Hepatocyte (in vitro differentiated cells): ENCODE measurements around the gene CRYBA1. TPM values are rescaled to one million over a fixed set of nuclear protein-coding genes. Genes with fewer than 3 reads are reported as not detected.

ENCODE experiments used
- DNase-seq: peaks from one replicate; pipeline ENCODE4 v3.0.0-alpha.2; 2016; ENCODE audit warnings: low spot score
- H2AFZ ChIP-seq: fragments of 200-600 bp; sonication (generic); 2 replicates; pipeline ENCODE4 v1.6.0; 2016; ENCODE audit warnings: antibody characterized with exemption, mild to moderate bottlenecking
- H3K27ac ChIP-seq: fragments of 200-600 bp; sonication (generic); 2 replicates; pipeline ENCODE4 v1.5.1; 2016; ENCODE audit warnings: mild to moderate bottlenecking
- H3K27me3 ChIP-seq: fragments of 200-600 bp; sonication (generic); 2 replicates; pipeline ENCODE4 v1.6.1; 2016
- H3K36me3 ChIP-seq: fragments of 200-600 bp; sonication (generic); replicated peaks from 2 replicates; pipeline ENCODE4 v1.5.1; 2016; ENCODE audit warnings: low read depth; ENCODE audit not compliant: insufficient read depth
- H3K4me1 ChIP-seq: fragments of 200-600 bp; sonication (generic); 2 replicates; pipeline ENCODE4 v1.5.1; 2016; ENCODE audit warnings: mild to moderate bottlenecking, moderate library complexity; ENCODE audit not compliant: insufficient read depth
- H3K4me2 ChIP-seq: fragments of 200-600 bp; sonication (generic); 2 replicates; pipeline ENCODE4 v1.6.0; 2016
- H3K4me3 ChIP-seq: fragments of 200-600 bp; sonication (generic); 2 replicates; pipeline ENCODE4 v1.5.1; 2016; ENCODE audit warnings: mild to moderate bottlenecking
- H3K79me2 ChIP-seq: fragments of 200-600 bp; sonication (generic); 2 replicates; pipeline ENCODE4 v1.6.0; 2017; ENCODE audit warnings: mild to moderate bottlenecking
- H3K9me2 ChIP-seq: fragments of 200-600 bp; sonication (generic); replicated peaks from 2 replicates; pipeline ENCODE4 v1.6.0; 2017; ENCODE audit warnings: mild to moderate bottlenecking; ENCODE audit not compliant: insufficient read depth
- H3K9me3 ChIP-seq: fragments of 200-600 bp; sonication (generic); 2 replicates; pipeline ENCODE4 v1.5.1; 2016; ENCODE audit warnings: low read depth, mild to moderate bottlenecking
- H4K20me1 ChIP-seq: fragments of 200-600 bp; sonication (generic); 2 replicates; pipeline ENCODE4 v1.6.0; 2016; ENCODE audit warnings: mild to moderate bottlenecking; ENCODE audit not compliant: insufficient read depth, poor library complexity, severe bottlenecking
- CTCF ChIP-seq: fragments of 200-600 bp; sonication (generic); IDR thresholded peaks from 2 replicates; pipeline ENCODE4 v1.5.1; 2016; ENCODE audit warnings: antibody characterized with exemption, mild to moderate bottlenecking; ENCODE audit not compliant: poor library complexity
- EZH2 ChIP-seq: fragments of 200-600 bp; sonication (generic); IDR thresholded peaks from 2 replicates; pipeline ENCODE4 v1.6.1; 2016; ENCODE audit warnings: antibody characterized with exemption, mild to moderate bottlenecking, borderline replicate concordance
- EZH2phosphoT487 ChIP-seq: fragments of 200-600 bp; sonication (generic); IDR thresholded peaks from one replicate; pipeline ENCODE4 v1.6.1; 2018; ENCODE audit warnings: antibody characterized with exemption, mild to moderate bottlenecking, low read depth, moderate library complexity; ENCODE audit not compliant: unreplicated experiment, severe bottlenecking
- WGBS: methylation state at CpG from one replicate; pipeline ENCODE4 v1.1.6; 2016; ENCODE audit warnings: low lambda C conversion rate; ENCODE audit errors: missing lambda C conversion rate; 5-methylcytosine and 5-hydroxymethylcytosine counted together
- polyA plus RNA-seq: library from polyadenylated mRNA; unstranded; fragments of >200 nt; fragmentation: Nextera tagmentation; extraction: Ambion mirVana; gene quantifications from 2 replicates; pipeline ENCODE4 v1.2.1, GENCODE V29; 2016
- total RNA-seq: library from RNA; depleted of rRNA; stranded (reverse); fragments of >200 nt; gene quantifications from 2 replicates; pipeline ENCODE4 v1.2.3, GENCODE V29; 2014

Gene CRYBA1
- total and polyA plus RNA-seq, 2 experiments from 2014 or later: not detected

GRCh38 chr17:29212681-29213121 is 34.0 kb upstream of the CRYBA1 start:
- WGBS: 92% methylated on average over 5 of the region's 5 CpGs
- H3K27me3 ChIP-seq: no peaks in the 10 kb centered on the region
- H4K20me1 ChIP-seq: no peaks in the 10 kb centered on the region
- no peaks in the 10 kb centered on the region for H3K9me3 ChIP-seq
- no peaks in the 10 kb centered on the region for H3K9me2 ChIP-seq
- H3K4me3 ChIP-seq: no peak overlapping the region
- H3K4me1 ChIP-seq: no peaks in the 10 kb centered on the region
- DNase-seq: no peak
- no peaks in the 10 kb centered on the region for H3K79me2 ChIP-seq
- no peak overlapping the region for H2AFZ ChIP-seq
- no peak overlapping the region for H3K27ac ChIP-seq
- no peak overlapping the region for H3K4me2 ChIP-seq
- TF ChIP-seq EZH2phosphoT487 (no peak), CTCF (no peak), EZH2 (no peak)
- no peaks in the 10 kb centered on the region for H3K36me3 ChIP-seq

- Histone ChIP-seq H3K4me2 (no peak overlapping the region), H2AFZ (no peak overlapping the region), H3K4me3 (no peak overlapping the region), H3K27ac (no peak overlapping the region), H3K27me3 (no peaks in the 10 kb centered on the region), H3K9me2 (no peaks in the 10 kb centered on the region), H3K4me1 (no peaks in the 10 kb centered on the region), H3K36me3 (no peaks in the 10 kb centered on the region), H3K79me2 (no peaks in the 10 kb centered on the region), H3K9me3 (no peaks in the 10 kb centered on the region), H4K20me1 (no peaks in the 10 kb centered on the region)
- no peak for TF ChIP-seq EZH2phosphoT487
- no peak for TF ChIP-seq CTCF
- TF ChIP-seq EZH2: no peak
- no peak for DNase-seq
- whole genome bisulfite sequencing: 90% methylated on average over 8 of the region's 8 CpGs
Measured at GRCh38 chr17:29214215-29215146, 32.2 kb upstream of the CRYBA1 start.

DNA sequence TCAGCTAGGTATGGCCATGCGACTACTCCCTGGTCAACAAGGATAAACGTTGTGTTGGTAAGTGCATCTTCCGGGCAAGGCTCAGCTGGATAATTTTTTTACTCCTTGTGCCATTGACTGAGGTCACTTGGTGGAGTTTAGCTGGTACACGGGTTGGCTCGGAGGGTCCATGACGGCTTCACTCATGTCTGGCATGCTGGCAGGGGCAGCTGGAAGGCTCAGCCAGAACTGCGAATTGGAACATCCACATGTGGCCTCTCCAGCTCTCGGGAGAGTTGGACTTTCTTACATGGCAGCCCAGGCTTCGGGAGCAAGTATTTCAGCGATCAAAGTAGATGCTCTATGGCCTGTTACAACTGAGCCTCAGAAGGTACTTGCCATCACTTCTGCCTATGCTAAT is 31.5 kb upstream of the CRYBA1 start:
- no peaks in the 10 kb centered on the region for H3K36me3 ChIP-seq
- H3K27me3 ChIP-seq: no peaks in the 10 kb centered on the region
- TF ChIP-seq EZH2phosphoT487: no peak
- TF ChIP-seq EZH2: no peak
- no peak for TF ChIP-seq CTCF
- H3K27ac ChIP-seq: no peak overlapping the region
- 89% methylated on average over 10 of the region's 10 CpGs for WGBS
- H3K79me2 ChIP-seq: no peaks in the 10 kb centered on the region
- no peak overlapping the region for H2AFZ ChIP-seq
- no peak overlapping the region for H3K4me3 ChIP-seq
- DNase-seq: no peak
- no peaks in the 10 kb centered on the region for H3K4me1 ChIP-seq
- no peaks in the 10 kb centered on the region for H3K9me2 ChIP-seq
- no peaks in the 10 kb centered on the region for H3K9me3 ChIP-seq
- no peak overlapping the region for H3K4me2 ChIP-seq
- H4K20me1 ChIP-seq: no peaks in the 10 kb centered on the region
